ENCODE results near the gene CDAN1.

Gene CDAN1

DNA sequence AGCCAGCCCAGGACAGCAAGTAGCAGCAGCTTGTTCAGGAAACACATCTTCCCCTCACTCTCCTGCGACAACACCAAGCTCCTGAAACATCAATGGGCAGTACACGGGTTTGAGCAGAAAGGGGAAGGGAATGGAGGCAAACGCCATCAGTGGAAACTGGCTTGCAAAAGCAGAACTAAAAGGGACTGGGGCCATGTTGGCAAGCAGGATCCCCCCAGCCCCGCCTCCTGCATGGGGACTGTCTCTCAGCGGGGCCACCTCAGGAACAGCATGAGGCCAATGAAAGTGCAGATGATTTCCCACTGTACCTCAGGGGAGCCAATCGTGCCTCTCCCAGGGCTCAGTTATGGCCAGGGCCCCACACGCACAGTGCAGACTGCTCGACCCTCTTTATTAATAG lies 6.8 kb downstream of the CDAN1 start:
- DNase-seq (ENCODE audit: low read depth): no peak
- H3K4me3 ChIP-seq (ENCODE audit: low read depth, low read length): no peak overlapping the region
- in situ Hi-C loops (cut with HindIII; ENCODE audit: low sequenced_read_pairs): no loop called here
- TF ChIP-seq, protein P1, sequence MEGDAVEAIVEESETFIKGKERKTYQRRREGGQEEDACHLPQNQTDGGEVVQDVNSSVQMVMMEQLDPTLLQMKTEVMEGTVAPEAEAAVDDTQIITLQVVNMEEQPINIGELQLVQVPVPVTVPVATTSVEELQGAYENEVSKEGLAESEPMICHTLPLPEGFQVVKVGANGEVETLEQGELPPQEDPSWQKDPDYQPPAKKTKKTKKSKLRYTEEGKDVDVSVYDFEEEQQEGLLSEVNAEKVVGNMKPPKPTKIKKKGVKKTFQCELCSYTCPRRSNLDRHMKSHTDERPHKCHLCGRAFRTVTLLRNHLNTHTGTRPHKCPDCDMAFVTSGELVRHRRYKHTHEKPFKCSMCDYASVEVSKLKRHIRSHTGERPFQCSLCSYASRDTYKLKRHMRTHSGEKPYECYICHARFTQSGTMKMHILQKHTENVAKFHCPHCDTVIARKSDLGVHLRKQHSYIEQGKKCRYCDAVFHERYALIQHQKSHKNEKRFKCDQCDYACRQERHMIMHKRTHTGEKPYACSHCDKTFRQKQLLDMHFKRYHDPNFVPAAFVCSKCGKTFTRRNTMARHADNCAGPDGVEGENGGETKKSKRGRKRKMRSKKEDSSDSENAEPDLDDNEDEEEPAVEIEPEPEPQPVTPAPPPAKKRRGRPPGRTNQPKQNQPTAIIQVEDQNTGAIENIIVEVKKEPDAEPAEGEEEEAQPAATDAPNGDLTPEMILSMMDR (IDR thresholded peaks at IDR 0.05; ENCODE audit: low read depth, low read length, missing control alignments): no peak

DNA sequence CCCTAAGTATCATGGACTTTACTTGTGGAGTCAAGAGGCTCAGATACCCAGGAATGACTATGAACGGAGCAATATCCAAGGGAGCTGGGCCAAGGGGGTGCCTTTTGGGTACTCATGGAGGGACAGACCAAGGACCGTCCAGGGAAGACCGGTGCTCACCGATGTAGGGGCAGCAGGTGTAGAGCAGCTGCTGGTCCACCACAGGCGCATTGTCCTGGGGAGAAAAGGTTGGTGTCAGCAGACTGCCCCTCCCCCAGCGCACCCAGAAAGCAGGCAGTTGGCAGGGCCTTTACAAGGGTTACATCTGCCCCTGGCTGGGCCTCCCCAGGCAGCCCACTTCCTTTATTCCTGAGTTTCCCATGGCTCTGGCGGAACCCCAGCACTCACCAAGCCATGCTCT lies 7.5 kb downstream of the CDAN1 start:
- no peak overlapping the region for H3K4me3 ChIP-seq (ENCODE audit: low read depth, low read length)
- TF ChIP-seq, protein P1 (IDR thresholded peaks at IDR 0.05; ENCODE audit: low read depth, low read length, missing control alignments): no peak
- in situ Hi-C loops (cut with HindIII; ENCODE audit: low sequenced_read_pairs): no loop called here
- DNase-seq (ENCODE audit: low read depth): no peak

DNA sequence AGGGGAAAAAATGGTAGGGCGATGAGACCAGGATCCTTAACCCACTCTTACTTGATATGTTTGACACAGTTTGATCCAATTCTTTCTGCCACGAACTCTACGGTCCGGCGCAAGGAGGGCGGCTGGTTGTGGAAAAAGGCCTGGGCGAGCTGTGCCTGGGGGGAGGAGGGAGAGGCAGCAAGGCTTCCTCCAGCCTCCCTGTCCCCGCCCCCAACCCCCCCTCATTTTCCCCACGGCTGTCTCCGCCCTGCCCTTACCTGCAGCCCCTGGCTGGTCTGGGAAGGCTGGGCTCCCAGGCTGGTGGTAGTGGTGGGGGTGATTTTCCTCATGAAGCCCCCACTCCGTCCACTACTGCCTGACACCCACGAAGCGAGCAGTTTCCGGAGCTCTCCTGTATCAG lies 8.0 kb downstream of the CDAN1 start:
- no peak for DNase-seq (ENCODE audit: low read depth)
- TF ChIP-seq, protein P1 (IDR thresholded peaks at IDR 0.05; ENCODE audit: low read depth, low read length, missing control alignments): no peak
- no peak overlapping the region for H3K4me3 ChIP-seq (ENCODE audit: low read depth, low read length)
- in situ Hi-C loops (cut with HindIII; ENCODE audit: low sequenced_read_pairs): no loop called here

DNA sequence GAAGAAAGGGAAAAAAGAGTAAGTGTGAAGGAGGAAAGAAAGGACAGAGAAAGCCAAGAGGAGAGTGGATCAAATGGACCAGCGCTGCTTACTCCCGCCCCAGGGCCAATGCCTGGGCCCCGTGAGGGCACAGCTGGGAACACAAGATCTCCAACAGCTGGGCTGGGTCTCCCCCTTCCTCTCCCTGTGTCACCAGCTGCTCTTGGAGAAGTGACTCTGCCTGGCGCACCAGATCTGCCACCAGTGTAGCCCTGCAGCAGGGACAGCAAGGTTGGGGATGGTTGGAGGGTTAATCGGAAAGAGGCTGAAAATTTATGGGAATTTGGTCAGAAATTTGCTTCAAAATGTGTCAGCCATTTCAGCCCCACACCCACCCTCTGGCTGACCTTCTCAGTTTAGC lies 8.4 kb downstream of the CDAN1 start:
- H3K4me3 ChIP-seq (ENCODE audit: low read depth, low read length): no peak overlapping the region
- in situ Hi-C loops (cut with HindIII; ENCODE audit: low sequenced_read_pairs): no loop called here
- TF ChIP-seq, protein P1 (IDR thresholded peaks at IDR 0.05; ENCODE audit: low read depth, low read length, missing control alignments): no peak
- DNase-seq (ENCODE audit: low read depth): no peak

DNA sequence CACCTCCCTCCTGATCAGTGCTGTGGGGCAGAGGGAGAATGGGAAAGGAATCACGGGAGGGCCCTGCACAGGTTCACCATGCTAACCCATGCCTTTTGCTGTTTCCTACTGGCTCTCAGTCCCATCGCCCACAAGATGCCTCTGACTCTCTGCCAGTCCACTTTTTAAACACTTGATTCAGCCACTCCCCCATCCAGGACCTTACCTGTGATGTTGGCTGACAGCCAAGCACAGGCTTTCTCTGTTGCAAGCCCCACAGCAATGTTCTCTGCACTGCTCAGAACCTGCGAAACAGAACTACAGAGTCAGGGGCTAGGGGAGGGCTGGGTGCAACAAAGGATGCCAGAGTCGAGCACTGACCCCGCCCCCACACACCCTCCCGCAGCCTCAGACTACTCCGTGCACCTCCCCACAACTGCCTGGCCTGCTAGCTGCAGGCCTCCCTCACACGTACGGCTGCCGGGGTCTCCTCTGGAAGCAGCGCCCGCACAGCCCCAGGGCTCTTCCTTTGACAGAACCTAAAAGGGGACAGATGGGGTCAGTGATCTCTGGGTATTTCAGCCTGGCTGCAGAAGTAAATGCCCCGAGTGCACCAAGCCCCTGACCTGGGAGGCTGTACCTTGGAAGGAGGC lies 9.1 kb downstream of the CDAN1 start:
- H3K4me3 ChIP-seq (ENCODE audit: low read depth, low read length): no peak overlapping the region
- no peak for DNase-seq (ENCODE audit: low read depth)
- in situ Hi-C loops (cut with HindIII; ENCODE audit: low sequenced_read_pairs): no loop called here
- TF ChIP-seq, protein P1 (IDR thresholded peaks at IDR 0.05; ENCODE audit: low read depth, low read length, missing control alignments): no peak

GRCh38 chr15:42726114-42726513 lies 10.8 kb downstream of the CDAN1 start:
- no peak for DNase-seq (ENCODE audit: low read depth)
- TF ChIP-seq, protein P1 (IDR thresholded peaks at IDR 0.05; ENCODE audit: low read depth, low read length, missing control alignments): no peak
- no peak overlapping the region for H3K4me3 ChIP-seq (ENCODE audit: low read depth, low read length)
- in situ Hi-C loops (cut with HindIII; ENCODE audit: low sequenced_read_pairs): no loop called here
